SK-N-SH (cell line): ENCODE results near the gene ADAMTS9. TPM values are rescaled to one million over a fixed set of nuclear protein-coding genes. Genes with fewer than 3 reads are reported as not detected.
A peak's percentile ranks its signal among the peaks of the same experiment; 100 is the strongest.

Experiments
- CTCF ChIA-PET: fragments of 300-600, 350-600 bp; formaldehyde crosslinking; extraction: SDS; loops from one replicate; lab custom pipeline; 2021; lab: Yijun Ruan, JAX
- POLR2A ChIA-PET: fragments of 350-600 bp; sonication (Branson Sonifier 250); formaldehyde crosslinking; extraction: SDS; loops from one replicate; lab custom pipeline; 2020; ENCODE audit warnings: antibody characterized with exemption, inconsistent platforms; lab: Yijun Ruan, JAX
- DNase-seq: peaks from one replicate; pipeline ENCODE4 v3.0.0; 2012
- H2AFZ ChIP-seq: fragments of 200-600 bp; sonication (generic); 2 replicates; pipeline ENCODE4 v1.8.1; 2016; ENCODE audit warnings: antibody characterized with exemption, mild to moderate bottlenecking, low read depth
- H3F3A ChIP-seq: fragments of 200-600 bp; sonication (generic); replicated peaks from 2 replicates; pipeline ENCODE3; 2016; ENCODE audit warnings: antibody characterized with exemption, mild to moderate bottlenecking; ENCODE audit not compliant: insufficient read depth
- H3K27ac ChIP-seq, 2 experiments: fragments of 200-500 bp in 1 of 2; fragments of 200-600 bp in 1 of 2; sonication (Bioruptor generic) in 1 of 2; sonication (generic), shearing (Covaris generic) in 1 of 2; 2 replicates each; pipeline versions ENCODE4 v1.5.1 to v1.6.1; 2014 to 2016; ENCODE audit warnings: low read depth in 2 of 2, inconsistent platforms in 1 of 2, low read length in 1 of 2, mild to moderate bottlenecking in 1 of 2, mixed read lengths in 1 of 2
- H3K27me3 ChIP-seq: fragments of 200-600 bp; sonication (generic), shearing (Covaris generic); 2 replicates; pipeline ENCODE4 v1.6.1; 2016; ENCODE audit warnings: mixed run types; ENCODE audit not compliant: insufficient read depth
- H3K36me3 ChIP-seq, 2 experiments: fragments of 200-500 bp in 1 of 2; fragments of 200-600 bp in 1 of 2; sonication (Bioruptor generic) in 1 of 2; sonication (generic) in 1 of 2; replicated peaks in 1 of 2; 2 replicates each; pipeline versions ENCODE3 to v1.5.1; 2014 to 2016; ENCODE audit warnings: low read length in 1 of 2, mild to moderate bottlenecking in 1 of 2; ENCODE audit not compliant: insufficient read depth in 2 of 2, control insufficient read depth in 1 of 2
- H3K4me1 ChIP-seq, 2 experiments: fragments of 200-500 bp in 1 of 2; fragments of 200-600 bp in 1 of 2; sonication (Bioruptor generic) in 1 of 2; sonication (generic), shearing (Covaris generic) in 1 of 2; 2 replicates each; pipeline versions ENCODE4 v1.5.1 to v1.6.1; 2014 to 2016; ENCODE audit warnings: low read depth in 1 of 2, low read length in 1 of 2, mixed run types in 1 of 2; ENCODE audit not compliant: insufficient read depth in 2 of 2, control insufficient read depth in 1 of 2
- H3K4me2 ChIP-seq: fragments of 200-600 bp; sonication (generic), shearing (Covaris generic); 2 replicates; pipeline ENCODE4 v1.6.1; 2017; ENCODE audit warnings: mixed run types
- H3K4me3 ChIP-seq, 2 experiments: fragments of 200-500 bp in 1 of 2; fragments of 200-600 bp in 1 of 2; sonication (Bioruptor generic) in 1 of 2; sonication (generic), shearing (Covaris generic) in 1 of 2; 2 replicates each; pipeline versions ENCODE4 v1.5.1 to v1.8.1; 2014 to 2016; ENCODE audit warnings: low read depth in 2 of 2, inconsistent platforms in 1 of 2, low read length in 1 of 2, mild to moderate bottlenecking in 1 of 2, mixed read lengths in 1 of 2, moderate library complexity in 1 of 2
- H3K79me2 ChIP-seq: fragments of 200-600 bp; sonication (generic); 2 replicates; pipeline ENCODE4 v1.8.1; 2017; ENCODE audit warnings: mild to moderate bottlenecking; ENCODE audit not compliant: insufficient read depth
- H3K9ac ChIP-seq: fragments of 200-600 bp; sonication (generic); 2 replicates; pipeline ENCODE4 v1.6.1; 2017; ENCODE audit warnings: mixed run types
- H3K9me2 ChIP-seq: fragments of 200-600 bp; sonication (generic); 2 replicates; pipeline ENCODE4 v1.6.1; 2017; ENCODE audit warnings: mixed run types
- H3K9me3 ChIP-seq: fragments of 200-600 bp; sonication (generic); 2 replicates; pipeline ENCODE4 v1.6.1; 2017; ENCODE audit warnings: mixed run types, mild to moderate bottlenecking, moderate library complexity
- H4K20me1 ChIP-seq: fragments of 200-600 bp; sonication (generic); 2 replicates; pipeline ENCODE4 v1.6.1; 2017; ENCODE audit warnings: mild to moderate bottlenecking, mixed run types; ENCODE audit not compliant: insufficient read depth
- CTCF ChIP-seq: fragments of 200-600 bp; sonication (generic); IDR thresholded peaks from 2 replicates; pipeline ENCODE4 v1.6.1; 2017; ENCODE audit warnings: antibody characterized with exemption, mild to moderate bottlenecking, moderate library complexity
- EP300 ChIP-seq, 2 experiments: IDR thresholded peaks; 2 replicates each; pipeline versions ENCODE4 v1.4.0 to v1.6.1; 2012; ENCODE audit warnings: borderline replicate concordance in 1 of 2, low read depth in 1 of 2, low read length in 1 of 2
- FOXJ3 ChIP-seq: sonication (generic); formaldehyde crosslinking; IDR thresholded peaks from 2 replicates; pipeline ENCODE4 v1.5.1; 2020; ENCODE audit warnings: mild to moderate bottlenecking, missing genetic modification reagents
- FOXM1 ChIP-seq: IDR thresholded peaks from 2 replicates; pipeline ENCODE4 v1.4.0; 2012; ENCODE audit warnings: low read depth, mild to moderate bottlenecking
- GATA2 ChIP-seq: sonication (generic); formaldehyde crosslinking; IDR thresholded peaks from 2 replicates; pipeline ENCODE4 v1.5.0; 2020; ENCODE audit warnings: mild to moderate bottlenecking, missing genetic modification reagents
- IRF3 ChIP-seq: fragments of 150-350 bp; IDR thresholded peaks from 2 replicates; pipeline ENCODE4 v1.6.1; 2016; ENCODE audit warnings: mild to moderate bottlenecking, low read depth, low read length
- JUND ChIP-seq: IDR thresholded peaks from 2 replicates; pipeline ENCODE4 v1.4.0; 2012
- NFIC ChIP-seq: IDR thresholded peaks from 2 replicates; pipeline ENCODE4 v1.4.0; 2012; ENCODE audit warnings: borderline replicate concordance
- PBX3 ChIP-seq: IDR thresholded peaks from 2 replicates; pipeline ENCODE4; 2012
- RAD21 ChIP-seq: IDR thresholded peaks from 2 replicates; pipeline ENCODE4 v1.6.1; 2012; ENCODE audit warnings: mild to moderate bottlenecking, low read length
- RCOR1 ChIP-seq: fragments of 150-350 bp; IDR thresholded peaks from 2 replicates; pipeline ENCODE4 v1.6.1; 2017; ENCODE audit warnings: antibody characterized with exemption, low read length
- SMC3 ChIP-seq: IDR thresholded peaks from 2 replicates; pipeline ENCODE4 v1.6.1; 2012; ENCODE audit warnings: low read depth, low read length, improper control_type of control experiment
- ZBTB33 ChIP-seq: IDR thresholded peaks from 2 replicates; pipeline ENCODE4 v1.4.0; 2012; ENCODE audit warnings: low read depth, borderline replicate concordance
- WGBS: methylation state at CpG from one replicate; pipeline ENCODE4 v1.1.6; 2017; ENCODE audit warnings: low lambda C conversion rate; 5-methylcytosine and 5-hydroxymethylcytosine counted together
- polyA plus RNA-seq, 3 experiments: library from polyadenylated mRNA; depleted of rRNA; stranded (reverse); fragments of >200 nt; gene quantifications; 2 replicates each; pipeline ENCODE4 v1.2.3, GENCODE V29; 2012

Gene ADAMTS9
- polyA plus RNA-seq, 1 of the 3 experiments (the other 2 are of a cell fraction), result 4.1 TPM

- no peaks in the 10 kb centered on the region for H3K9me3 ChIP-seq
- ChIA-PET CTCF (interaction anchor here (0.8 to 1.8 kb wide), 2 partner anchors 13 to 66 kb away, joined by 3 to 4 read pairs; no protein-coding TSS in a partner anchor), POLR2A (no interaction called here)
- H3K36me3 ChIP-seq, result peaks cover 4 to 77% of the 10 kb centered on the region in 2 experiments
- 78% methylated on average over 2 of the region's 2 CpGs for WGBS
- no peak overlapping the region for H3K4me2 ChIP-seq
- no peaks in the 10 kb centered on the region for H3K9me2 ChIP-seq
- peak; percentile 23 for DNase-seq
- H3K4me1 ChIP-seq, result peaks cover 0 to 43% of the 10 kb centered on the region in 2 experiments; a peak in 2 of 4 replicates
- no peaks in the 10 kb centered on the region for H3K27me3 ChIP-seq
- H3K27ac ChIP-seq, result peak overlapping the region in 1 of 2 experiments; percentile 87; a peak in 2 of 4 replicates
- H2AFZ ChIP-seq, result no peak overlapping the region
- no peak overlapping the region for H3K9ac ChIP-seq
- TF ChIP-seq NFIC (no peak), PBX3 (no peak), GATA2 (CRISPR knock-in tag) (peak; percentile 56; the same call in 1 of the 2 replicates), ZBTB33 (no peak), RAD21 (no peak), IRF3 (no peak), EP300 (IDR thresholded peaks at IDR 0.05; ENCODE audit: borderline replicate concordance in 1 of 2, low read depth in 1 of 2, low read length in 1 of 2) (peak in 1 of 2 experiments; percentile 63; a peak in 2 of 4 replicates), FOXM1 (no peak), JUND (no peak), SMC3 (no peak), RCOR1 (peak; percentile 50; the same call in 1 of the 2 replicates), CTCF (no peak), FOXJ3 (CRISPR knock-in tag) (peak; percentile 53; the same call in 1 of the 2 replicates)
- H3K4me3 ChIP-seq, result no peak overlapping the region
- H4K20me1 ChIP-seq, result no peaks in the 10 kb centered on the region
- H3F3A ChIP-seq, result peaks cover 3% of the 10 kb centered on the region
- H3K79me2 ChIP-seq, result no peaks in the 10 kb centered on the region
These were observed 88.1 kb downstream of the ADAMTS9 start for GRCh38 chr3:64599651-64600050.
